Neural progenitor cell (in vitro differentiated cells): ENCODE results near the gene LRRC27. TPM values are rescaled to one million over a fixed set of nuclear protein-coding genes. Genes with fewer than 3 reads are reported as not detected.

Experiments
- DNase-seq: peaks from one replicate; pipeline ENCODE4 v3.0.0-alpha.2; 2016; ENCODE audit warnings: low spot score
- H2AFZ ChIP-seq: fragments of 200-600 bp; sonication (generic); replicated peaks from 2 replicates; pipeline ENCODE4 v1.6.1; 2016; ENCODE audit warnings: antibody characterized with exemption
- H3F3A ChIP-seq: fragments of 200-600 bp; sonication (generic); 2 replicates; pipeline ENCODE4 v1.6.1; 2016; ENCODE audit warnings: antibody characterized with exemption, low read depth
- H3K27ac ChIP-seq: fragments of 200-600 bp; sonication (generic); 2 replicates; pipeline ENCODE4 v1.5.1; 2016; ENCODE audit warnings: mild to moderate bottlenecking
- H3K27me3 ChIP-seq: fragments of 200-600 bp; sonication (generic); 2 replicates; pipeline ENCODE4 v1.6.1; 2016; ENCODE audit warnings: mild to moderate bottlenecking, moderate library complexity
- H3K36me3 ChIP-seq: fragments of 200-600 bp; sonication (generic); 2 replicates; pipeline ENCODE4 v1.5.1; 2016
- H3K4me1 ChIP-seq: fragments of 200-600 bp; sonication (generic); 2 replicates; pipeline ENCODE4 v1.6.1; 2016; ENCODE audit warnings: mixed run types
- H3K4me2 ChIP-seq: fragments of 200-600 bp; sonication (generic); 2 replicates; pipeline ENCODE4 v1.6.1; 2016
- H3K4me3 ChIP-seq: fragments of 200-600 bp; sonication (generic); 2 replicates; pipeline ENCODE4 v1.5.1; 2016
- H3K79me2 ChIP-seq: fragments of 200-600 bp; sonication (generic); 2 replicates; pipeline ENCODE4 v1.6.1; 2016; ENCODE audit warnings: low read depth
- H3K9ac ChIP-seq: fragments of 200-600 bp; sonication (generic); 2 replicates; pipeline ENCODE4 v1.6.1; 2016
- H3K9me3 ChIP-seq: fragments of 200-600 bp; sonication (generic); 2 replicates; pipeline ENCODE4 v1.5.1; 2016; ENCODE audit warnings: low read depth
- H4K20me1 ChIP-seq: fragments of 200-600 bp; sonication (generic); 2 replicates; pipeline ENCODE4 v1.6.1; 2016; ENCODE audit warnings: low read depth
- H3K27ac Mint-ChIP-seq: 3 replicates; pipeline ENCODE4 v1.8.0; 2021; ENCODE audit warnings: mixed read lengths
- H3K27me3 Mint-ChIP-seq: 2 replicates; pipeline ENCODE4 v1.8.0; 2022; ENCODE audit warnings: low read depth, mild to moderate bottlenecking, inconsistent platforms, moderate library complexity, mixed read lengths; ENCODE audit not compliant: insufficient read depth
- H3K36me3 Mint-ChIP-seq: 3 replicates; pipeline ENCODE4 v1.8.0; 2021; ENCODE audit warnings: mixed read lengths
- H3K4me1 Mint-ChIP-seq: 3 replicates; pipeline ENCODE4 v1.8.0; 2021; ENCODE audit warnings: mixed read lengths
- H3K4me3 Mint-ChIP-seq: 3 replicates; pipeline ENCODE4 v1.8.0; 2021; ENCODE audit warnings: mild to moderate bottlenecking, moderate library complexity, mixed read lengths
- H3K9me3 Mint-ChIP-seq: 3 replicates; pipeline ENCODE4 v1.8.0; 2020; ENCODE audit warnings: mixed read lengths
- CTCF ChIP-seq: fragments of 200-600 bp; sonication (generic); IDR thresholded peaks from 2 replicates; pipeline ENCODE4 v1.5.1; 2017; ENCODE audit warnings: antibody characterized with exemption, mild to moderate bottlenecking
- EZH2 ChIP-seq: fragments of 200-600 bp; sonication (generic); IDR thresholded peaks from 2 replicates; pipeline ENCODE4 v1.6.1; 2017; ENCODE audit warnings: antibody characterized with exemption, mild to moderate bottlenecking, moderate library complexity
- EZH2phosphoT487 ChIP-seq: fragments of 200-600 bp; sonication (generic); IDR thresholded peaks from 2 replicates; pipeline ENCODE4 v1.6.1; 2017; ENCODE audit warnings: antibody characterized with exemption
- total RNA-seq: library from RNA; depleted of rRNA; stranded (reverse); fragments of >200 nt; gene quantifications from 2 replicates; pipeline ENCODE4 v1.2.3, GENCODE V29; 2015; ENCODE audit warnings: low replicate concordance

LRRC27 gene
- 8.0 and 16.9 TPM in 2 replicates for total RNA-seq

- peak within 1 kb of the TSS; percentile 89 for H3K27ac Mint-ChIP-seq
- Histone ChIP-seq H3K36me3 (no peaks in the 10 kb centered on the region), H3K4me3 (peak within 1 kb of the TSS; percentile 75), H3K9me3 (no peaks in the 10 kb centered on the region), H4K20me1 (peaks cover 23% of the 10 kb centered on the region), H2AFZ (peak within 1 kb of the TSS; percentile 19), H3K79me2 (peaks cover 46% of the 10 kb centered on the region), H3K4me1 (peaks cover 28% of the 10 kb centered on the region), H3K27ac (peak within 1 kb of the TSS; percentile 55), H3K9ac (peak within 1 kb of the TSS; percentile 64), H3K27me3 (no peaks in the 10 kb centered on the region), H3F3A (peaks cover 14% of the 10 kb centered on the region), H3K4me2 (peak within 1 kb of the TSS; percentile 87)
- peak within 1 kb of the TSS; percentile 93 for H3K4me3 Mint-ChIP-seq
- H3K27me3 Mint-ChIP-seq: peaks cover 10% of the 10 kb centered on the region
- DNase-seq: peak; percentile 98
- H3K9me3 Mint-ChIP-seq: peaks cover 3% of the 10 kb centered on the region
- H3K36me3 Mint-ChIP-seq: peaks cover 36% of the 10 kb centered on the region
- H3K4me1 Mint-ChIP-seq: peaks cover 55% of the 10 kb centered on the region
- TF ChIP-seq EZH2phosphoT487 (no peak), CTCF (no peak), EZH2 (no peak)
Observed at GRCh38 chr10:132331601-132332432, at the start of gene LRRC27. TSS of gene LRRC27 (plus strand) at chr10:132332193. CDS start at chr10:132333525, 1,332 bp downstream.

- peaks cover 4% of the 10 kb centered on the region for H3F3A ChIP-seq
- no peaks in the 10 kb centered on the region for H3K36me3 ChIP-seq
- Mint-ChIP-seq H3K27ac (peak overlapping the region; percentile 59), H3K27me3 (peaks cover 17% of the 10 kb centered on the region), H3K4me3 (no peak overlapping the region), H3K9me3 (peaks cover 7% of the 10 kb centered on the region), H3K36me3 (no peaks in the 10 kb centered on the region), H3K4me1 (peaks cover 21% of the 10 kb centered on the region)
- H3K4me3 ChIP-seq: no peak overlapping the region
- peak; percentile 36 for DNase-seq
- no peaks in the 10 kb centered on the region for H3K9me3 ChIP-seq
- no peak overlapping the region for H3K27ac ChIP-seq
- H3K4me2 ChIP-seq: no peak overlapping the region
- H2AFZ ChIP-seq: no peak overlapping the region
- H3K79me2 ChIP-seq: no peaks in the 10 kb centered on the region
- peaks cover 6% of the 10 kb centered on the region for H3K27me3 ChIP-seq
- H3K4me1 ChIP-seq: peaks cover 10% of the 10 kb centered on the region
- no peak overlapping the region for H3K9ac ChIP-seq
- H4K20me1 ChIP-seq: peaks cover 7% of the 10 kb centered on the region
- TF ChIP-seq CTCF (no peak), EZH2phosphoT487 (no peak), EZH2 (no peak)
Observed at GRCh38 chr10:132282667-132283603, 49.1 kb upstream of the LRRC27 start.

- peaks cover 13% of the 10 kb centered on the region for H3K27me3 Mint-ChIP-seq
- H3K36me3 Mint-ChIP-seq: no peaks in the 10 kb centered on the region
- H3K4me3 ChIP-seq: no peak overlapping the region
- no peak overlapping the region for H3K9ac ChIP-seq
- H3K27me3 ChIP-seq: peaks cover 6% of the 10 kb centered on the region
- H3K4me2 ChIP-seq: no peak overlapping the region
- DNase-seq: no peak
- no peaks in the 10 kb centered on the region for H3K79me2 ChIP-seq
- H3K27ac Mint-ChIP-seq: no peak overlapping the region
- H3K4me3 Mint-ChIP-seq: no peak overlapping the region
- no peak for TF ChIP-seq EZH2
- no peak for TF ChIP-seq CTCF
- TF ChIP-seq EZH2phosphoT487: no peak
- no peaks in the 10 kb centered on the region for H3K36me3 ChIP-seq
- peaks cover 7% of the 10 kb centered on the region for H4K20me1 ChIP-seq
- H3K9me3 ChIP-seq: no peaks in the 10 kb centered on the region
- no peak overlapping the region for H2AFZ ChIP-seq
- H3K27ac ChIP-seq: no peak overlapping the region
- H3K4me1 Mint-ChIP-seq: peaks cover 18% of the 10 kb centered on the region
- peaks cover 4% of the 10 kb centered on the region for H3F3A ChIP-seq
- H3K9me3 Mint-ChIP-seq: peaks cover 11% of the 10 kb centered on the region
- peaks cover 10% of the 10 kb centered on the region for H3K4me1 ChIP-seq
Observed at GRCh38 chr10:132283604-132284382, 48.2 kb upstream of the LRRC27 start.
